ENCODE results near the gene TAS2R60. TPM values are rescaled to one million over a fixed set of nuclear protein-coding genes. Genes with fewer than 3 reads are reported as not detected.

Gene TAS2R60
- total RNA-seq, 4 donors from 2014 or later, result 1.3 TPM; not detected in 3

DNA sequence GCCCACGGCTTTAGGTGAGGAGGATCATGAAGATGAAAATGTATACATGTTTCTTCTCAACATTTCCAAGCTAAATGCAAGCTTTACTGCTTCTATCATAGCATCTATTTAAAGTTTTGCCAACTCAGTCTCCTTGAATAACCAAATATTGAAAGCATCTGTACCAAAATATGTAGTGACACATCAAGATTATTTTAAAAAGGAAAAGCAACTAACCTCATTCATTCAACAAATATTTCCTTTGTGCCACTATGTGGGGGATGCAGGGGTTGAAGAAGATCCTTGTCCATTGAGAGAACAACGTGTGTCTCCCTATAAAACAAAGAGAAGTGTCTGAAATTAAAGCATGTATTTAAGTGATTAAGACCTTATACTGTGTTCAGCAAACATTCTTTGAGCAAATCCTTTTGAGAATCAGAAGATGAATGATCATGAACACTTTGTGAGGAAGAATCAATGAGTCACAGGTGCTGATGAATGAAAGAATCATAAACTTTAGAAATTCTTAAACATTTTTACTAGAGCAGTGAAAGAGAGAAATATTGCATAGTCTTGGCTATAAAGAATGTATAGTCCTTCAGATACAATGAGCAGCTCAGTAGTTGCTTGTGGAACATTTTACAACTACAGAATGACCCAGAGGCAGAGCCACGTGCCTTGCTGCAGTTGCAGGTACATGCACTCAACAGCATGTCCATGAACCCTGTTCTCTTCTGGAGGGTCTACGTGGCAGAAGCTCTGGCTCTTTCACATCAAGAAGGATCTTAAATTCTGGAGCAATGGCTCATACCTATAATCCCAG lies 13.9 kb downstream of the TAS2R60 start:
- H3K27ac ChIP-seq, result no peak overlapping the region
- TF ChIP-seq CTCF (IDR thresholded peaks at IDR 0.05), result no peak
- no peak for TF ChIP-seq POLR2A (IDR thresholded peaks at IDR 0.05)
- DNase-seq, result no peak
- H3K36me3 ChIP-seq, result no peaks in the 10 kb centered on the region
- H3K9me3 ChIP-seq, result no peaks in the 10 kb centered on the region
- H3K27me3 ChIP-seq, result no peaks in the 10 kb centered on the region
- no peak overlapping the region for H3K4me3 ChIP-seq
- H3K4me1 ChIP-seq, result no peaks in the 10 kb centered on the region

DNA sequence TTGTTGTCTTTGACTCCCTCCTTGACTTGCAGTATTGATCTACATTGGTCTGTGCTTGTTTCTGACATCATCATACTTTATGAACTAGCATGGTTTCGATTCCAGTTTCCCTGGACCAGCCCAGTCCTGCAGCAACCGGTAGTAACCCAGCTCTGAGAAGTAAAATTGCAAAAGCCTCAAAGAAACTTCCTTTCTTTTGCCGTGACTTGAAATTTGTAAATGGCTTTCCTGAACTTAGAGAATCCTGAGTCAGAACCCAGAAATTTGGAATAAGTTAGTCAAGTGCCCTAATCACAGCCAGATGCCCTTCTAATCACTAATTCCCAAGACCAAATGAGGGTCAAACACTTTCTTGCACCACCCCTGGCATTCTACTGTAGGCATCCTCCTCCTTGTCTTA lies 15.0 kb downstream of the TAS2R60 start:
- Histone ChIP-seq H3K36me3 (no peaks in the 10 kb centered on the region), H3K4me3 (no peak overlapping the region), H3K27ac (no peak overlapping the region), H3K4me1 (no peaks in the 10 kb centered on the region), H3K9me3 (no peaks in the 10 kb centered on the region), H3K27me3 (no peaks in the 10 kb centered on the region)
- no peak for DNase-seq
- TF ChIP-seq POLR2A (IDR thresholded peaks at IDR 0.05) (no peak), CTCF (IDR thresholded peaks at IDR 0.05) (no peak)

DNA sequence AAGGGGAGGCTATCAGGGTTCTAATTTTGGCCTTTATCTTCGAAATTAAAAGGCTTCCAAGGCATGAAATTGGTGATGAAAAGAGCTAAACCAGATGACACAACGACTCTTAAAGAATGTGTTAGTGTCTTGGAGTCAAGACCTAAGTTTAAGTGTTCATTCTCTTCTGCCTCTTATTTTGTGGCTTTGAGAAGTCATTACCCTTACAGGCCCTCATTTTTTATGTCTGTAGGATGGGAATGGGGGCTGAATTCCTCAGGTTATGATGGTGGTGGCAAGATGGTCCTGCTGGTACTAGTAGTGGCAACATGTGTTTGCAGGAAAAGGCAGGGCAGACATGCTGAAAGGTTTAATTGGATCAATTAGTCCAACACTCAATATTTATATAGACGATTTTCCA lies 15.4 kb downstream of the TAS2R60 start:
- no peaks in the 10 kb centered on the region for H3K36me3 ChIP-seq
- H3K9me3 ChIP-seq, result no peaks in the 10 kb centered on the region
- TF ChIP-seq POLR2A (IDR thresholded peaks at IDR 0.05), result no peak
- no peak for TF ChIP-seq CTCF (IDR thresholded peaks at IDR 0.05)
- no peaks in the 10 kb centered on the region for H3K27me3 ChIP-seq
- no peak overlapping the region for H3K27ac ChIP-seq
- DNase-seq, result no peak
- H3K4me1 ChIP-seq, result no peaks in the 10 kb centered on the region
- H3K4me3 ChIP-seq, result no peak overlapping the region

DNA sequence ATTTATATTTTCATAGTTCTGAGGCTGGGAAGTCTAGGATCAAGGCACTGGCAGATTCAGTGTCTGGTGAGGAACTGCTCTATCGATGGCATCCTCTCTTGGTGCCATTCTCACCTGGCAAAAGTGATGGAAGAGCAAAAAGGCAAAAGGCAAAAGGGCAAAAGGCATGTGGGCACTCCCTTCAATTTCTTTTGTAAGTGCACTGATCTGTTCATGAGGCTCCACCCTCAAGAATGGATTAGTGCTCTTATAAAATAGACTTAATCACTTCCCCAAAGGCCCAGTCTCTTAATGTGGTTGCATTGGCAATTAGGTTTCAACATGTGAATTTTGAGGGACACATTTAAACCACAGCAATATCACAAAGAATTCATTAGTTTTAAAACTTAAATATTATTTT lies 16.1 kb downstream of the TAS2R60 start:
- Histone ChIP-seq H3K9me3 (no peaks in the 10 kb centered on the region), H3K36me3 (no peaks in the 10 kb centered on the region), H3K27me3 (no peaks in the 10 kb centered on the region), H3K27ac (no peak overlapping the region), H3K4me1 (no peaks in the 10 kb centered on the region), H3K4me3 (no peak overlapping the region)
- DNase-seq, result no peak
- TF ChIP-seq CTCF (IDR thresholded peaks at IDR 0.05) (no peak), POLR2A (IDR thresholded peaks at IDR 0.05) (no peak)

- Histone ChIP-seq H3K27me3 (no peaks in the 10 kb centered on the region), H3K36me3 (no peaks in the 10 kb centered on the region), H3K4me3 (no peak overlapping the region), H3K9me3 (no peaks in the 10 kb centered on the region), H3K4me1 (no peaks in the 10 kb centered on the region), H3K27ac (no peak overlapping the region)
- TF ChIP-seq CTCF (IDR thresholded peaks at IDR 0.05) (no peak), POLR2A (IDR thresholded peaks at IDR 0.05) (no peak)
- DNase-seq, result no peak
Observed at GRCh38 chr7:143460271-143460979, 17.2 kb downstream of the TAS2R60 start.

All from Peyer's patch (tissue), 4 donors.